ENCODE results near the gene MEGF11.

- no peak for TF ChIP-seq ELF4 (IDR thresholded peaks at IDR 0.05)
- no peak for TF ChIP-seq FOXA1 (IDR thresholded peaks at IDR 0.05)
- TF ChIP-seq BHLHE40 (IDR thresholded peaks at IDR 0.05; ENCODE audit: borderline replicate concordance): no peak
- TF ChIP-seq FOXM1 (IDR thresholded peaks at IDR 0.05; ENCODE audit: borderline replicate concordance): no peak
- TF ChIP-seq LEF1 (IDR thresholded peaks at IDR 0.05; ENCODE audit: borderline replicate concordance): no peak
- TF ChIP-seq FOXK2 (IDR thresholded peaks at IDR 0.05): no peak
Observed at GRCh38 chr15:66234798-66235197, 18.8 kb downstream of the MEGF11 start.
